T-helper 1 cell treated with Interleukin-12 subunit alpha and Interleukin-12 subunit beta and Interleukin-4 antibody, amounts not matched to agents 30 μg/mL and 1 μg/mL, for 36 hours (primary cell): ENCODE results near the gene GRIK4.

Source experiments
- H3K27ac Mint-ChIP-seq: one replicate; pipeline ENCODE4 v1.8.0; 2021; ENCODE audit warnings: mild to moderate bottlenecking, mixed read lengths
- H3K27me3 Mint-ChIP-seq: one replicate; pipeline ENCODE4 v1.8.0; 2021; ENCODE audit warnings: low read depth, mixed read lengths
- H3K36me3 Mint-ChIP-seq: one replicate; pipeline ENCODE4 v1.8.0; 2021; ENCODE audit warnings: low read depth, mixed read lengths
- H3K4me1 Mint-ChIP-seq: one replicate; pipeline ENCODE4 v1.8.0; 2021; ENCODE audit warnings: low read depth, mixed read lengths
- H3K4me3 Mint-ChIP-seq: one replicate; pipeline ENCODE4 v1.8.0; 2021; ENCODE audit warnings: mild to moderate bottlenecking, moderate library complexity, mixed read lengths
- H3K9me3 Mint-ChIP-seq: one replicate; pipeline ENCODE4 v1.8.0; 2021; ENCODE audit warnings: mixed read lengths

The GRIK4 gene

GRCh38 chr11:120792306-120792705 lies 280.8 kb downstream of the GRIK4 start:
- no peaks in the 10 kb centered on the region for H3K36me3 Mint-ChIP-seq
- H3K4me1 Mint-ChIP-seq: no peaks in the 10 kb centered on the region
- H3K27ac Mint-ChIP-seq: no peak overlapping the region
- H3K27me3 Mint-ChIP-seq: no peaks in the 10 kb centered on the region
- no peaks in the 10 kb centered on the region for H3K9me3 Mint-ChIP-seq
- H3K4me3 Mint-ChIP-seq: no peak overlapping the region

DNA sequence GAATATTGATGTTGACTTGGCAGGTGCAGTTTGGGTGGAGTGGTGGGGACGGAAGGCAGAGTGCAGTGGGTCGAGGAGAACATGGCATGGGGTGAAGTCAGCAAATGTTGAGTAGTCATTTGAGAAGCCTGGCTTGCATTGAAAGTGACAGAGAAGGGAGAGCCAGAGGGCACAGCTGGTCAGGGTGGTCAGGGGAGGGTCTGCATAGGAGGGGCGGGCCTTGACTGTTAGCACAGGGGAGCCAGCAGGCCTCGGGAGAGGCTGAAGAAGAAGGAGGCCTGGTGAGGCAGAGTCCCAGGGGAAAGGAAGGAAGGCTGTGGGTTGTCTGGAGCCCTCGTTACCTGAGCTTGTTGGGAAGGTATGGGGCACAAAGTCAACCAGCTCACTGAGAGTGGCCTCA lies 281.6 kb downstream of the GRIK4 start:
- Mint-ChIP-seq H3K36me3 (no peaks in the 10 kb centered on the region), H3K4me3 (no peak overlapping the region)

DNA sequence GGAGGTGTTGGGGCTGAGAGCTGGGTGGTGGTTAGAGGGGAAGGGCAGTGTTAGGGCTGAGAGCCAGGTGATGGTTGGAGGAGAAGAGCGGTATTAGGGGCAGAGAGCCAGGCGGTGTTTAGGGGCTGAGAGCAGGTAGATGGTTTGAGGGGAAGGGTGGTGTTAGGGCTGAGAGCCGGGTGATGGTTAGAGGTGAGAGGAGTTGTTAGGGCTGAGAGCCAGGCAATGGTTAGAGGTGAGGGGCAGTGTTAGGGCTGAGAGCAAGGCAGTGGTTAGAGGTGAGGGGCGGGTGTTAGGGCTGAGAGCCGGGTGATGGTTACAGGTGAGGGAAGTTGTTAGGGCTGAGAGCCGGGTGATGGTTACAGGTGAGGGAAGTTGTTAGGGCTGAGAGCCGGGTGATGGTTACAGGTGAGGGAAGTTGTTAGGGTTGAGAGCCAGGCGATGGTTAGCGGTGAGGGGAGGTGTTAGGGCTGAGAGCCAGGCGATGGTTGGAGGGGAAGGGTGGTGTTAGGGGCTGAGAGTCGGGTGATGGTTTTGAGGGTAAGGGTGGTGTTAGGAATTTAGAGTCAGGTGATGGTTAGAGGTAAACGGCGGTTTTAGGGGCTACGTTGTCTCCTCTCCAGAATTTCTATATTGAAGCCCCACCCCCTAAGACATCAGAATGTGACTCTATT lies 282.4 kb downstream of the GRIK4 start:
- Mint-ChIP-seq H3K4me1 (no peaks in the 10 kb centered on the region), H3K27ac (no peak overlapping the region), H3K4me3 (no peak overlapping the region), H3K9me3 (no peaks in the 10 kb centered on the region), H3K27me3 (no peaks in the 10 kb centered on the region), H3K36me3 (no peaks in the 10 kb centered on the region)

More for the DNA sequence above, 281.6 kb downstream of the GRIK4 start:
- no peaks in the 10 kb centered on the region for H3K27me3 Mint-ChIP-seq
- no peaks in the 10 kb centered on the region for H3K4me1 Mint-ChIP-seq
- H3K27ac Mint-ChIP-seq: no peak overlapping the region
- no peaks in the 10 kb centered on the region for H3K9me3 Mint-ChIP-seq

DNA sequence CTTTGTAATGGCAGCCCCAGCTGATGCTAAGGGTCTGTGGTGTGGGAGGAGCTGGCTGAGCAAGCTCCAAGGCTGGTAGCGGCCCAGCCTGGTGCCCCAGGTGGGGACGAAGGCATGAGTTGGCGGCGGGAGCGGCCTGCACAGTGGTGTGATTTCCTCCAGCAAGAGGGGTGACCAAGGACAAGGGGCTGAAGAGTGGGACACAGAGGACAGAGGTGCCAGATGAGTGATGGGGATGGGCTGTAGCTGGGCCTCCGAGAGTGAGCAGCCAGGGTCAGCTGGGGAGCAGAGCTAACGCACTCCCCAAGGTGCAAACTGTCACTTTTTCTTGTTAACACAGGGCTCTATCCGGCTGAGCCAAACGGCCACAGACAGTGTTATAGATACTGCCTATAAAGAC lies 283.2 kb downstream of the GRIK4 start:
- no peaks in the 10 kb centered on the region for H3K36me3 Mint-ChIP-seq
- H3K27me3 Mint-ChIP-seq: no peaks in the 10 kb centered on the region
- H3K27ac Mint-ChIP-seq: no peak overlapping the region
- no peaks in the 10 kb centered on the region for H3K4me1 Mint-ChIP-seq
- no peak overlapping the region for H3K4me3 Mint-ChIP-seq
- no peaks in the 10 kb centered on the region for H3K9me3 Mint-ChIP-seq

DNA sequence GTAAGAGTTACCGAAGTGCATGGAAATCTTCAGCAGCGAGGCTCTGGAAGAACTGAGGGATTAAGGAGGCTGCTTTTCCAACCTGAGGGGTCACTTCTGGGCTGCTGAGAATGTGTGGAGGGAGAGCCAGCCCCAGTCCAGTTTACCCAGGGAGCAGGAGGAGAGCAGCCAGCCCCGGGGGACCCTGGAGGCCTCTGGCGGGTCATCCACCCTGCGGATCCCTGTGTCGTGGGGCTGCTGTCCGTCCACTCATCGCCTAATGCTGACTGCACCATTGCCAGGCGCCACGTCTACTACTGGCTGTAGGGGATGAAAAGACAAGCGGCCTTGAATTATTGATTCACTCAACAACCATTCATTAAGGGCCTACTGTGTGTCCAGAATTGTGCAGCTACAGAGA lies 283.6 kb downstream of the GRIK4 start:
- Mint-ChIP-seq H3K4me1 (no peaks in the 10 kb centered on the region), H3K27ac (no peak overlapping the region), H3K9me3 (no peaks in the 10 kb centered on the region), H3K36me3 (no peaks in the 10 kb centered on the region), H3K4me3 (no peak overlapping the region), H3K27me3 (no peaks in the 10 kb centered on the region)

- Mint-ChIP-seq H3K36me3 (no peaks in the 10 kb centered on the region), H3K27ac (no peak overlapping the region), H3K4me3 (no peak overlapping the region), H3K4me1 (no peaks in the 10 kb centered on the region), H3K27me3 (no peaks in the 10 kb centered on the region), H3K9me3 (no peaks in the 10 kb centered on the region)
These were observed 285.6 kb downstream of the GRIK4 start for GRCh38 chr11:120797143-120797542.

DNA sequence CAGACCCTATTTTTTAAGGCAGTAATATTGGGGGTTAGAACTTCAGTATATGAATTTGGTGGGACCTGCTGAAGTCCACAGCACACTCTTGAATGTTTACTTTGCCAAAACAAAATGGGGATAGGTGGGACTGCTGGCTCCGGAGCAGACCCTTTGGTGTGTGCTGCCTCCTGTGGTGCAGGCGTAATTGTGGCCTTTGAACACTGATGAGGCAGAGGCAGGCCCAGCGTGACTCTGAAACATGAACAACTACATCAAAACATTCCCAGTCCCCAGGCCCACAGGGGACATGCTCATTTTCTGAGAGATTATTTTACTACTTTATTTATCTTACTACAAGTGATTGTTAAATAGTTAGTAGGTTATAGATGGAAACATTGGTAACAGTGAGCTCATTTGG lies 287.3 kb downstream of the GRIK4 start:
- Mint-ChIP-seq H3K27me3 (no peaks in the 10 kb centered on the region), H3K27ac (no peak overlapping the region), H3K4me3 (no peak overlapping the region), H3K4me1 (no peaks in the 10 kb centered on the region), H3K36me3 (no peaks in the 10 kb centered on the region), H3K9me3 (no peaks in the 10 kb centered on the region)

DNA sequence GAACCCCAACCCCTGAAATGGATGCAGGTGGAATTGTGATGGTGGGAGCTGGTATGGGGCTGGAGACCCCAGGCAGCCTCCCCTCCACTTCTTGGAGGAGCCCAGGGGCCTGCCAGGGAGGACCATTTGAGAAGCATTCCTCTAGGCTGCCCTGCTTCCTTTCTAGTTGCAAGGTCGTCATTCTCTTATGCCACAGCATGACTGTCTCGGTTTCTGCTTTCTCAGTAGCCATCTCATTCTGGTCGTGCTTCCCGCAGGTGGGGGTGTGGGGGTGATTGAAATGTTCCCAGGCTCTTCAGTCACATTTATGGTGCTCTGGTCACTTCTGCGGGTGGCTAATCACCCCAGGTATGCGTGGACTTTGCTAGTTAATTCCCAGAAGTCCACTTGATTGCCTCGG lies 288.7 kb downstream of the GRIK4 start:
- Mint-ChIP-seq H3K4me3 (no peak overlapping the region), H3K36me3 (no peaks in the 10 kb centered on the region)

DNA sequence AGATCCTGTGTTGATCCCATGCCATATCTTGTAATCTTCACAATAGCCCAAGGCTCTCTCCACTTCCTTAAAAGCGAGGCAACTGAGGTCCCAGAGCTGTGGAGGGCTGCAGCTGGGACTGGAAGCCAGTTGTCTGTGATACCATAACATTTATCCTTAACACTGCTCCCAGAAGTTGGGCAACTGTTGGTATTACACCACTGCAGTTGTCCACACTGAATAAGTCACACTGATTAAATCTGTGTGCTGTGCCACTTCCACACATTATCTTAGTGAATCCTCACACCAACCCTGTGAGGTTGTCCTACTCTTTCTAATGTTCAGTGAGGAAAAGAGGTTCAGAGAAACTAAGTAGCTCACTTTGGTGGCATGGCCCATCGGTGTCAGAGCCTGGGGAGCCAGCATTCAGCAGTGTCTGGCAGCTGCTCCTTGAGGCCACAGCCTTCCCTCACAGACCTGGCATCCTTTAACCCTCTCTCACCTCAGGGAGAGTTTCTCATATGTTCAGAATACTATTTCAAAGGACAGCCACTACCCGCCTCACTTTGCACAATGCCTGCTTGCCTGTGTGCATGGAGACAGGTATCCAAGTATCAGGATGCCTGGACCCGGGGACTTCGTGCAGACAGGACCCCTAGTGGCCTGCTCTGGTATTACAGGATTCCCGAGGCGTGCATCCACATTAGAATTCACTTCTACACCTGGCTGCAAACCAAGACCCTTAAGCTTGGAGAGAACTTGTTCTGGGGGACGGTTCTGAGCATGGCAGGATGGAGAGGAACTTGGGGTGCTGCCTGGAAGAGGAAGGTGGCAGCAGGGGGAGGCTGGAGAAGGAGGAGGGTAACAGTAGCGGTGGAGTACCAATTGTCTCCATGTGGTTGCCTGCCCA lies 290.5 kb downstream of the GRIK4 start:
- H3K27ac Mint-ChIP-seq: no peak overlapping the region
- H3K4me1 Mint-ChIP-seq: no peaks in the 10 kb centered on the region
- H3K4me3 Mint-ChIP-seq: no peak overlapping the region
- H3K27me3 Mint-ChIP-seq: peaks cover 4% of the 10 kb centered on the region
- H3K9me3 Mint-ChIP-seq: no peaks in the 10 kb centered on the region
- H3K36me3 Mint-ChIP-seq: no peaks in the 10 kb centered on the region

More for the DNA sequence above, 288.7 kb downstream of the GRIK4 start:
- no peak overlapping the region for H3K27ac Mint-ChIP-seq
- H3K9me3 Mint-ChIP-seq: no peaks in the 10 kb centered on the region
- H3K27me3 Mint-ChIP-seq: no peaks in the 10 kb centered on the region
- no peaks in the 10 kb centered on the region for H3K4me1 Mint-ChIP-seq

- H3K4me3 Mint-ChIP-seq: no peak overlapping the region
- no peaks in the 10 kb centered on the region for H3K4me1 Mint-ChIP-seq
- H3K36me3 Mint-ChIP-seq: no peaks in the 10 kb centered on the region
- H3K9me3 Mint-ChIP-seq: no peaks in the 10 kb centered on the region
- H3K27me3 Mint-ChIP-seq: peaks cover 5% of the 10 kb centered on the region
- no peak overlapping the region for H3K27ac Mint-ChIP-seq
These were observed 294.5 kb downstream of the GRIK4 start for GRCh38 chr11:120805960-120806555.

DNA sequence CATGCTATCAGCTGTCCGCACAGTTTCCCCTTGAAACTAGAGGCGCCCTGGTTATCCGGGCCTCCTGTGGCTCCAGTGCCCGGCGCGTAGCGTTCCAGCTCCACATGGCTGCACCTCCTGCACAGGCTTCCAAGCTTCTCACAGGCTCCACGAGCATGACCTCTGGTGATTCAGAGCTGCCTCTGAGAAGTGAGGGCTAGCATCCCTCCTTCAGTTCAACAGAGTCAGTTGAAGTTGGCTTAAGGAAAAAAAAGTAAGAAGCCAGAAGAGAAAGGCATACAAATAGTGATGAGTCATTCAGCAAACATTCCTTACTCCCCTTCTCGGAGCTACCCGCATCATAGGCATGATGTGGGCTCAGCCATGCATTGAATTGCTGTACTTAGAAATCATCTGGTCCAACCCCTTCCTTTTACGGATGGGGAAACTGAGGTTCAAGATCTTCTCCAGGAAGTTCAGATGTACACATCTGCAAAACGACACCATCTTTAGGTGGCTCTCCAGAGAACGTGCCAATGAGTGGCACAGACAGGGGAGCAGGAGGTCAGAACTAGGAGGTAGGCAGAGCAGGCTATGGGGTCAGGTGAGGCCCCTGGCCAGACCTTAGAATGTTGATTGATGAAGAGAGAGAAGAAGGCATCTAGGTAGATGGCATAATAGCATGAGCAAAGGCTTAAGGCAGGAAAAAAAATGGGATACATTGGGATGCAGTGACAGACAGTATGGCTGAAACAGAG lies 296.0 kb downstream of the GRIK4 start:
- no peak overlapping the region for H3K4me3 Mint-ChIP-seq
- H3K9me3 Mint-ChIP-seq: no peaks in the 10 kb centered on the region
- H3K27me3 Mint-ChIP-seq: peaks cover 6% of the 10 kb centered on the region
- no peaks in the 10 kb centered on the region for H3K36me3 Mint-ChIP-seq
- H3K27ac Mint-ChIP-seq: no peak overlapping the region
- H3K4me1 Mint-ChIP-seq: no peaks in the 10 kb centered on the region

DNA sequence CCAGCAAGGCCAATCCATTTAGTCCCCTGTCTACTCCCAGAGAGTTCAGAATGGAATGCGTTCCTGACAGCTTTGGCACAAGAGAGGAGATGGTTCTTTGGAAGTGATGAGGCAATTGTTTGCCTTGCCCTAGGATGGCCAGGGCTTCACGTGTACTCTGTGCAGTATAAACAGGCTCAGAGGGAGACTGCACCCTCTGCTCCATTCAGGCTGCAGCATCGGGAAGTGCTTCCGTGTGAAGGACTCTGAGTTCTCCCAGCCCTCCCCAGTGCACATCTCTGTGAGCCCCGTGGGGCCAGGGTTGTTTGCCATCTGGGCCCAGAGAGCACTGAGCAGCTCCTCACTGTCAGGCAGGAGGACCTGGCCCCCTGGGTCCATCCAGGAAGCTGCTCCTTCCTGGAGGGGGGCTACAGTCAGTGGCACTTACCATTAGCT lies 297.1 kb downstream of the GRIK4 start:
- H3K4me1 Mint-ChIP-seq: no peaks in the 10 kb centered on the region
- H3K27me3 Mint-ChIP-seq: peaks cover 10% of the 10 kb centered on the region
- no peak overlapping the region for H3K4me3 Mint-ChIP-seq
- no peaks in the 10 kb centered on the region for H3K36me3 Mint-ChIP-seq
- H3K9me3 Mint-ChIP-seq: no peaks in the 10 kb centered on the region
- no peak overlapping the region for H3K27ac Mint-ChIP-seq

DNA sequence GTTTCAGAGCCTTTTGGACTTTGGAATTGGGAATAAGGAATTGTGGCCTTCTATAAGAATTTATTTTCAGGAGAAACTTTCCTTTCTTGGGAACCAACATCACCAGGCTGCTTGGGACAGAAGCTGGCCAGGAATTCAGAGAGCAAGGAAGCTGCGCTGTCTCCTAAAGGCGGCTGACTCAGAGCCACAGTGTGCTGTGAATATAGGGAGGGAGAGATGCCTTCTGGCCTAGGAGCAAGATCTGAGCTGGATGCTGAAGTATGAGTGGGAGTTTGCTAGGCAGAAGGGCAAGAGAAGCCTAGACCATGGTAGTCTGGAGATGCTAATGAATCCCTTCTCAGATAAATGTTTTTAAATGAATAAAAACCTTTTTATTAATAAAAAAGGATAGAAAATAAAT lies 298.7 kb downstream of the GRIK4 start:
- no peaks in the 10 kb centered on the region for H3K36me3 Mint-ChIP-seq

DNA sequence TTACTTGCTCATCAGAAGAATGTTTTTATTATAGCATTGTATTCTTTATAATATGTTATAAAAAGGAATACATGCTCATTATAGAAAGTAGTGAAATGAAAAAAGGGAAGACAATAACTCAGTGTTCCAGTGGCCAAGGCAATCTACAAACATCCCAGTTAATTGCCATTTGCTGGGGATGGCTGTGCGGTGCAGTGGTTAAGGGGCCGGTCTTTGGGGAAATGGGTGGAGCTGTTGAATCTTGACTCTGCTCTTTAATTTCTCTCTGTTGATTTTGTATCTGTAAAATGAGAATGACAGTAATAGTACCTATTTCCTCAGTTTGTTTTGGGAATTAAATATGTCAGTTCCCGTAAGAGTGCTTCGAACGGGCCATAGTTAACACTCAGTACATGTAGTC lies 299.7 kb downstream of the GRIK4 start:
- Mint-ChIP-seq H3K9me3 (no peaks in the 10 kb centered on the region), H3K36me3 (no peaks in the 10 kb centered on the region), H3K4me3 (no peak overlapping the region), H3K4me1 (no peaks in the 10 kb centered on the region), H3K27me3 (peaks cover 10% of the 10 kb centered on the region), H3K27ac (no peak overlapping the region)

More for the DNA sequence above, 298.7 kb downstream of the GRIK4 start:
- H3K4me3 Mint-ChIP-seq: no peak overlapping the region
- no peaks in the 10 kb centered on the region for H3K4me1 Mint-ChIP-seq
- peaks cover 10% of the 10 kb centered on the region for H3K27me3 Mint-ChIP-seq
- H3K27ac Mint-ChIP-seq: no peak overlapping the region
- no peaks in the 10 kb centered on the region for H3K9me3 Mint-ChIP-seq
